DOHH2 (cell line): ENCODE data around the gene NFE2L2.

Experiments used
- H3F3A ChIP-seq: fragments of 200-600 bp; sonication (generic), shearing (Covaris generic); 2 replicates; pipeline ENCODE4 v1.6.0; 2016; ENCODE audit warnings: antibody characterized with exemption, mild to moderate bottlenecking; ENCODE audit not compliant: control insufficient read depth, insufficient read depth
- H3K27ac ChIP-seq: fragments of 200-600 bp; sonication (generic); 2 replicates; pipeline ENCODE4 v1.5.1; 2014; ENCODE audit warnings: low read depth, mild to moderate bottlenecking, low read length, moderate library complexity
- H3K27me3 ChIP-seq: fragments of 200-600 bp; sonication (generic); 2 replicates; pipeline ENCODE4 v1.6.1; 2014; ENCODE audit warnings: mild to moderate bottlenecking, low read length, mixed read lengths; ENCODE audit not compliant: control insufficient read depth
- H3K36me3 ChIP-seq: fragments of 200-600 bp; sonication (generic); 2 replicates; pipeline ENCODE4 v1.6.1; 2014; ENCODE audit warnings: mild to moderate bottlenecking, low read length, moderate library complexity, mixed read lengths; ENCODE audit not compliant: control insufficient read depth
- H3K4me1 ChIP-seq: fragments of 200-600 bp; sonication (generic); 2 replicates; pipeline ENCODE4 v1.6.1; 2014; ENCODE audit warnings: mild to moderate bottlenecking, low read length, mixed read lengths; ENCODE audit not compliant: control insufficient read depth
- H3K4me2 ChIP-seq: fragments of 200-600 bp; sonication (generic); 2 replicates; pipeline ENCODE4 v1.6.0; 2014; ENCODE audit warnings: mild to moderate bottlenecking, low read length, moderate library complexity
- H3K4me3 ChIP-seq: fragments of 200-600 bp; sonication (generic); 2 replicates; pipeline ENCODE4 v1.5.1; 2014; ENCODE audit warnings: mild to moderate bottlenecking, low read length, mixed read lengths
- H3K79me2 ChIP-seq: fragments of 200-600 bp; sonication (generic); 2 replicates; pipeline ENCODE4 v1.6.1; 2014; ENCODE audit warnings: mild to moderate bottlenecking, low read length, mixed read lengths; ENCODE audit not compliant: control insufficient read depth
- H3K9me2 ChIP-seq: fragments of 200-600 bp; sonication (generic); replicated peaks from 2 replicates; pipeline ENCODE4 v1.6.1; 2014; ENCODE audit warnings: mild to moderate bottlenecking, low read length, mixed read lengths; ENCODE audit not compliant: control insufficient read depth
- H3K9me3 ChIP-seq: fragments of 200-600 bp; sonication (generic); 2 replicates; pipeline ENCODE4 v1.6.1; 2014; ENCODE audit warnings: antibody characterized with exemption, low read length, mixed read lengths; ENCODE audit not compliant: control insufficient read depth, insufficient read depth
- H4K20me1 ChIP-seq: fragments of 200-600 bp; sonication (generic); 2 replicates; pipeline ENCODE4 v1.6.0; 2014; ENCODE audit warnings: low read depth, mild to moderate bottlenecking, antibody characterized with exemption, low read length, moderate library complexity; ENCODE audit not compliant: control insufficient read depth, insufficient read depth
- CTCF ChIP-seq: fragments of 200-600 bp; sonication (generic); IDR thresholded peaks from one replicate; pipeline ENCODE4 v1.5.1; 2014; ENCODE audit warnings: antibody characterized with exemption, mild to moderate bottlenecking, low read depth, low read length; ENCODE audit not compliant: poor library complexity, severe bottlenecking
- EZH2phosphoT487 ChIP-seq: fragments of 200-600 bp; sonication (generic); IDR thresholded peaks from 2 replicates; pipeline ENCODE4 v1.6.1; 2017; ENCODE audit warnings: borderline replicate concordance, mild to moderate bottlenecking, antibody characterized with exemption, low read length, moderate library complexity, mixed read lengths

NFE2L2 gene

GRCh38 chr2:177246000-177246399 lies 18.5 kb downstream of the NFE2L2 start:
- H3K9me2 ChIP-seq: no peaks in the 10 kb centered on the region
- H3K79me2 ChIP-seq: peaks cover 99% of the 10 kb centered on the region
- H3K4me1 ChIP-seq: peaks cover 27% of the 10 kb centered on the region
- H3K4me2 ChIP-seq: no peak overlapping the region
- H3K27me3 ChIP-seq: no peaks in the 10 kb centered on the region
- no peak overlapping the region for H3K4me3 ChIP-seq
- no peaks in the 10 kb centered on the region for H3F3A ChIP-seq
- H3K36me3 ChIP-seq: peaks cover 23% of the 10 kb centered on the region
- H4K20me1 ChIP-seq: peaks cover 42% of the 10 kb centered on the region; the same call in 1 of the 2 replicates
- no peaks in the 10 kb centered on the region for H3K9me3 ChIP-seq
- TF ChIP-seq EZH2phosphoT487 (no peak), CTCF (no peak)
- no peak overlapping the region for H3K27ac ChIP-seq

DNA sequence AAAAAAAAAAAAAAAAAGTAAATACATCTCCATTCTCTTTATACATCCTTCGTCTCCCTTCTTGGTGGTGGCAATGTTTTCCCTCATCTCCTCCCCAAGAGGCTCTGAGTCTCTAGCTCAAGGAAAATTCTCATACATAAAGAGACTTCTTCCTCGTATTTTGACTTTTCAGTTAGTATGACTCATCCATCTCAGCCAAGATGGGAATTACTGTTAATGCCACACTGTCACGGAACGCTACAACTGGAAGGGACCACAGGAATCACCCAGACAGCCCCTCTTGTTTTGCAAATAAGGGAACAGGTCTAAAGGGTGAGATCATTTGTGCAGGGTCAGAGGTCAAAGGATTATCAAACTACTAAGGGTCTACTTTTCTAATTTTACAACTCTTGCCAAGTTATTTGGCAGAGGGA lies 19.5 kb downstream of the NFE2L2 start:
- Histone ChIP-seq H3K9me3 (no peaks in the 10 kb centered on the region), H3K36me3 (peaks cover 16% of the 10 kb centered on the region), H4K20me1 (peaks cover 41% of the 10 kb centered on the region; the same call in 1 of the 2 replicates), H3F3A (no peaks in the 10 kb centered on the region), H3K27ac (no peak overlapping the region), H3K4me1 (peaks cover 36% of the 10 kb centered on the region), H3K27me3 (no peaks in the 10 kb centered on the region), H3K4me2 (no peak overlapping the region), H3K4me3 (no peak overlapping the region), H3K9me2 (no peaks in the 10 kb centered on the region), H3K79me2 (peaks cover 99% of the 10 kb centered on the region)
- TF ChIP-seq EZH2phosphoT487: no peak
- no peak for TF ChIP-seq CTCF

DNA sequence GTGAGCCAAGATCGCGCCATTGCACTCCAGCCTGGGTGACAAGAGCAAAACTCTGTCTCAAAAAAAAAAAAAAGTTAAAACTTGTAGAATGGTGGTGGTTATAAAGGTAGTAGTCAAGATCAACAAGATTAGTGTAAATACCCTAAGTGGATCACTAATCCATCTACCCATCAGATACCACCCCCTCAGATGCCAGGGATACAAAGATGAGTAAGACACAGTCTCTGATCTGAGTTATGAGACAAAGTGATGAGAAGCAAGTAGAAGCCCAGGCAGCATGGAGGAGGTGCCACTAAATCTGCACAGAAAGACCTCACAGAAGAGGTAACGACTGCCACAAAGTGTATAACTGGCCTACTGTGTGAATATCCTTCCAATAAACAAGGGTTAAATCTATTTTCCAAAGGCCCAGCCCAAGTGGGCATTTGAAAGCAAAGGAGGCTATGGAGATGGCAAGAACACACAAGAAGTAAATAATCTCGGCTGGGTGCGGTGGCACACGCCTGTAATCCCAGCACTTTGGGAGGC lies 20.2 kb downstream of the NFE2L2 start:
- peaks cover 43% of the 10 kb centered on the region for H3K4me1 ChIP-seq
- TF ChIP-seq EZH2phosphoT487 (no peak), CTCF (no peak)
- peaks cover 16% of the 10 kb centered on the region for H3K36me3 ChIP-seq
- H3K9me3 ChIP-seq: no peaks in the 10 kb centered on the region
- H3K79me2 ChIP-seq: peaks cover 99% of the 10 kb centered on the region
- H4K20me1 ChIP-seq: peaks cover 43% of the 10 kb centered on the region; the same call in 1 of the 2 replicates
- no peaks in the 10 kb centered on the region for H3F3A ChIP-seq
- H3K4me3 ChIP-seq: no peak overlapping the region
- H3K4me2 ChIP-seq: no peak overlapping the region
- no peaks in the 10 kb centered on the region for H3K9me2 ChIP-seq
- H3K27ac ChIP-seq: no peak overlapping the region
- H3K27me3 ChIP-seq: no peaks in the 10 kb centered on the region
